B cell (primary cell): ENCODE data around the gene MAGED4. TPM values are rescaled to one million over a fixed set of nuclear protein-coding genes. Genes with fewer than 3 reads are reported as not detected.
"Not testable (repeated sequence)": the region's sequence is repeated elsewhere in the genome, so short reads cannot be mapped to it uniquely, and the experiment has no call there.

Experiments used
- ATAC-seq: fragments of 200-7000 bp; cut with Tn5 transposase; one replicate; pipeline ENCODE4 v1.10.0; 2021; ENCODE audit warnings: low read depth, mild to moderate bottlenecking, moderate number of reproducible peaks, moderate library complexity
- CTCF ChIA-PET: fragments of 350-600 bp; sonication (Branson Sonifier 250); formaldehyde crosslinking; loops from one replicate; lab custom pipeline; 2021; ENCODE audit warnings: antibody characterized with exemption, inconsistent platforms; lab: Charles Lee
- POLR2A ChIA-PET: fragments of 350-600 bp; sonication (Branson Sonifier 250); formaldehyde crosslinking; loops from one replicate; lab custom pipeline; 2021; ENCODE audit warnings: antibody characterized with exemption; lab: Charles Lee
- DNase-seq: peaks from one replicate; pipeline ENCODE4 v3.0.0; 2013
- H2AFZ ChIP-seq: 2 replicates; pipeline ENCODE4 v1.6.1; 2012; ENCODE audit warnings: mild to moderate bottlenecking, low read depth, low read length; ENCODE audit not compliant: insufficient read depth, poor library complexity, severe bottlenecking
- H3K27ac ChIP-seq, 2 donors: 1 replicate in 1 of 2; 2 replicates in 1 of 2; pipeline ENCODE4 v1.5.1; 2012 to 2013; ENCODE audit warnings: low read length in 2 of 2, mild to moderate bottlenecking in 2 of 2, moderate library complexity in 1 of 2
- H3K27me3 ChIP-seq, 4 experiments: fragments of 200-600 bp in 1 of 4; sonication (generic) in 1 of 4; replicated peaks in 1 of 4; 1 replicate in 2 of 4; 2 replicates in 2 of 4; pipeline versions ENCODE4 v1.6.1 to v1.7.0; 2013 to 2016; ENCODE audit warnings: low read length in 3 of 4, mild to moderate bottlenecking in 2 of 4, mixed read lengths in 1 of 4, moderate library complexity in 1 of 4; ENCODE audit not compliant: insufficient read depth in 4 of 4, control insufficient read depth in 3 of 4; ENCODE audit errors: control extremely low read depth in 1 of 4
- H3K36me3 ChIP-seq, 2 experiments: replicated peaks in 1 of 2; 1 replicate in 1 of 2; 2 replicates in 1 of 2; pipeline versions ENCODE4 v1.6.1 to v1.7.1; 2013; ENCODE audit warnings: low read length in 1 of 2; ENCODE audit not compliant: insufficient read depth in 2 of 2, control insufficient read depth in 1 of 2; ENCODE audit errors: control extremely low read depth in 1 of 2, extremely low read depth in 1 of 2
- H3K4me1 ChIP-seq, 2 donors: fragments of 200-600 bp in 1 of 2; sonication (generic) in 1 of 2; 1 replicate in 1 of 2; 2 replicates in 1 of 2; pipeline versions ENCODE4 v1.5.1 to v1.6.1; 2013 to 2017; ENCODE audit warnings: low read length in 2 of 2; ENCODE audit not compliant: control insufficient read depth in 2 of 2, insufficient read depth in 2 of 2
- H3K4me2 ChIP-seq: replicated peaks from 2 replicates; pipeline ENCODE3; 2012; ENCODE audit warnings: mild to moderate bottlenecking, low read depth, low read length; ENCODE audit not compliant: poor library complexity, severe bottlenecking
- H3K4me3 ChIP-seq, 5 experiments: fragments of 200-600 bp in 1 of 5; sonication (generic) in 1 of 5; 1 replicate in 3 of 5; 2 replicates in 2 of 5; pipeline versions ENCODE4 v1.5.1 to v1.7.0; 2011 to 2016; ENCODE audit warnings: low read length in 4 of 5, mild to moderate bottlenecking in 4 of 5, low read depth in 2 of 5, control low read depth in 1 of 5, moderate library complexity in 1 of 5; ENCODE audit not compliant: insufficient read depth in 1 of 5; ENCODE audit errors: control extremely low read depth in 1 of 5, extremely low read depth in 1 of 5
- H3K79me2 ChIP-seq: fragments of 200-600 bp; sonication (generic); one replicate; pipeline ENCODE4 v1.6.0; 2016; ENCODE audit warnings: low read length; ENCODE audit not compliant: control insufficient read depth, insufficient read depth
- H3K9ac ChIP-seq: fragments of 200-600 bp; sonication (generic); 2 replicates; pipeline ENCODE4 v1.6.1; 2017; ENCODE audit warnings: mild to moderate bottlenecking, low read length, moderate library complexity
- H3K9me3 ChIP-seq, 3 donors: one replicate each; pipeline versions ENCODE4 v1.6.1 to v1.7.1; 2013; ENCODE audit warnings: low read length in 2 of 3; ENCODE audit not compliant: control insufficient read depth in 2 of 3, insufficient read depth in 1 of 3; ENCODE audit errors: control extremely low read depth in 1 of 3
- H4K20me1 ChIP-seq: 2 replicates; pipeline ENCODE4 v1.6.0; 2012; ENCODE audit warnings: mild to moderate bottlenecking, low read length; ENCODE audit not compliant: insufficient read depth, control insufficient read depth, poor library complexity, severe bottlenecking
- H3K27ac Mint-ChIP-seq: one replicate; pipeline ENCODE4 v1.8.0; 2021; ENCODE audit warnings: mixed read lengths
- H3K27me3 Mint-ChIP-seq: one replicate; pipeline ENCODE4 v1.8.0; 2021; ENCODE audit warnings: mixed read lengths
- H3K4me1 Mint-ChIP-seq: one replicate; pipeline ENCODE4 v1.8.0; 2021; ENCODE audit warnings: mixed read lengths
- H3K4me3 Mint-ChIP-seq: one replicate; pipeline ENCODE4 v1.8.0; 2021; ENCODE audit warnings: mixed read lengths
- H3K9me3 Mint-ChIP-seq: one replicate; pipeline ENCODE4 v1.8.0; 2022; ENCODE audit warnings: mixed read lengths; ENCODE audit not compliant: insufficient read depth
- EZH2 ChIP-seq: IDR thresholded peaks from 2 replicates; pipeline ENCODE4 v1.6.1; 2012; ENCODE audit warnings: borderline replicate concordance, low read depth, mild to moderate bottlenecking, moderate library complexity, low read length; ENCODE audit not compliant: insufficient read depth, poor library complexity, severe bottlenecking
- WGBS: methylation state at CpG from one replicate; pipeline ENCODE4 v1.1.5; 2013; ENCODE audit warnings: missing lambda C conversion rate; ENCODE audit not compliant: insufficient coverage; 5-methylcytosine and 5-hydroxymethylcytosine counted together
- intact Hi-C: fragments of 100-400 bp; cut with micrococcal nuclease; formaldehyde crosslinking; loops from one replicate; pipeline ENCODE4 v1.10.0; 2022
- polyA plus RNA-seq: library from polyadenylated mRNA; depleted of rRNA; stranded (reverse); fragments of >200 nt; gene quantifications from 2 replicates; pipeline ENCODE4 v1.2.3, GENCODE V29; 2012
- total RNA-seq, 2 donors: library from RNA; stranded (reverse); fragments of 120-200 nt in 1 of 2; gene quantifications; 1 replicate in 1 of 2; 2 replicates in 1 of 2; pipeline versions ENCODE4 v1.2.3 to v1.2.4, GENCODE V29; 2013 to 2022
- TF ChIP-seq, protein P1 (sequence below): fragments of 200-600 bp; IDR thresholded peaks from one replicate; pipeline ENCODE4 v1.8.0; 2022; ENCODE audit warnings: antibody characterized with exemption, mild to moderate bottlenecking

MAGED4 gene
- total and polyA plus RNA-seq, 2 donors (not counting 1 experiment from before 2014, with no cell fraction given), result 4.8 to 8.6 TPM

DNA sequence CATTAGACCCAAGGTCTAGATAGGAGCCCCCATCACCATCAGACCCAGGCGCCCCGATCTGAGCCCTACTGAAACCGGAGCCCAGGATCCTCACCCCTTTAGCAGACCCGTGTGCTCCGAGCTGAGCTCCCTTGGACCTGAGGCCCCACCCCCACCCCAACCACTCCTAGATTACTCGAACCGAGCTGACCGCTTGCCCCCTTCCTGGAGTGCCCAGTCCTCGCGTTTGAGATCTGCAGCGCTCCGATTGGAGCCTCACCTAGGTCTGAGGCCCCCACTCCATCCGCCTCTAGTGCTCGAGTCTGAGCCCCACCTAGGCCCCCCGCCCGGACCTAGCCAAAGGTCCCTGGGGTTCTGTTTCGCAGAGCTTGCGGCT, 378 bp downstream of the MAGED4 start:
- H2AFZ ChIP-seq, H3K27me3 Mint-ChIP-seq, DNase-seq, H3K27me3 ChIP-seq, H3K4me1 Mint-ChIP-seq, H4K20me1 ChIP-seq, H3K4me3 ChIP-seq, H3K4me3 Mint-ChIP-seq, intact Hi-C loops, H3K36me3 ChIP-seq, H3K79me2 ChIP-seq, H3K4me2 ChIP-seq, H3K9ac ChIP-seq, H3K4me1 ChIP-seq, CTCF ChIA-PET, H3K9me3 ChIP-seq, H3K27ac ChIP-seq, H3K9me3 Mint-ChIP-seq, H3K27ac Mint-ChIP-seq, POLR2A ChIA-PET: not testable (repeated sequence)
- no CpG with 5 or more reads among the region's 18 CpGs for WGBS
- ATAC-seq, result peak; percentile 24

DNA sequence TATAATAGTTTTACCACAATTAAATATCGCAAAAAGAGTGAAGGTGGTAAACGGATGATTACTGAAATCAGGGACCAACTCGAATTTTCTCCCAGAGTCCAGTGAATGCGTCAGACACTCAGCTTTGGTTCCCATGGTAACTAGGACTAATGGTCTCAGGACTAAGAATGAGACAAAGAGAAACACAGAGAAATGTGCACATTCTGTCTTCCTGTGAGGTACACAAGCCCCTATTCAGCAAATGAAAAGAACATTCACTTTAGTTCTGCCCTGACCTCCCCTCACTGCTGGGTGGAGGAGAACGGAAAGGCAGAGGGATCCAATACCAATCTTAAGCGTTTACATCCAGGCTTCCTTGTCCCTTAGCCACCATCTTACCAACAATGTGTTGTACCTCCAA, 26.7 kb downstream of the MAGED4 start:
- H3K4me1 Mint-ChIP-seq, H2AFZ ChIP-seq, H3K27ac Mint-ChIP-seq, H3K9me3 Mint-ChIP-seq, H3K9ac ChIP-seq, H3K4me1 ChIP-seq, DNase-seq, H4K20me1 ChIP-seq, H3K36me3 ChIP-seq, H3K9me3 ChIP-seq, H3K27me3 Mint-ChIP-seq, H3K27ac ChIP-seq, POLR2A ChIA-PET, H3K79me2 ChIP-seq, H3K27me3 ChIP-seq, H3K4me2 ChIP-seq, H3K4me3 Mint-ChIP-seq, ATAC-seq, H3K4me3 ChIP-seq, CTCF ChIA-PET, intact Hi-C loops: not testable (repeated sequence)
- no CpG with 5 or more reads among the region's 6 CpGs for WGBS

DNA sequence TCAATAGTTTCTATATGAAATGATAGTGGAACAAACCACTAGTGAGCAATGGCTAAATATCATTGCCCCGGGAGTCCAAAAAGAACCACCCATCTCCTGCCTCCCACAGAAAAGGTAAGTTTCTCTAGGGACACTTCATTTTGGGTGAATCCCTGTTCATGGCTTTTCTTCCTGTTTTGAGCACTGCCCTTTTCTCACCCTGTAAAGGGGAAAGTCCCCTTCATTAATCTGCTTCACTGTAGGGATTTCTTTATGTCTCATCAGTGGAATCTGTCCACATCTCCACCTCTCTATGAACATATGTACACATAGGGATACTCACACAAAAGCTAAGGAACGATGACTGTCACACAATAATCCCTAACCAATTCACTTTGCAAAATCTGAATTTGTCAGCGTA, 28.6 kb downstream of the MAGED4 start:
- H3K4me3 ChIP-seq, result no peak overlapping the region
- no peak overlapping the region for H3K27ac Mint-ChIP-seq
- no peak overlapping the region for H3K27ac ChIP-seq
- DNase-seq, result no peak
- ChIA-PET POLR2A (no interaction called here), CTCF (no interaction called here)
- TF ChIP-seq, protein P1, sequence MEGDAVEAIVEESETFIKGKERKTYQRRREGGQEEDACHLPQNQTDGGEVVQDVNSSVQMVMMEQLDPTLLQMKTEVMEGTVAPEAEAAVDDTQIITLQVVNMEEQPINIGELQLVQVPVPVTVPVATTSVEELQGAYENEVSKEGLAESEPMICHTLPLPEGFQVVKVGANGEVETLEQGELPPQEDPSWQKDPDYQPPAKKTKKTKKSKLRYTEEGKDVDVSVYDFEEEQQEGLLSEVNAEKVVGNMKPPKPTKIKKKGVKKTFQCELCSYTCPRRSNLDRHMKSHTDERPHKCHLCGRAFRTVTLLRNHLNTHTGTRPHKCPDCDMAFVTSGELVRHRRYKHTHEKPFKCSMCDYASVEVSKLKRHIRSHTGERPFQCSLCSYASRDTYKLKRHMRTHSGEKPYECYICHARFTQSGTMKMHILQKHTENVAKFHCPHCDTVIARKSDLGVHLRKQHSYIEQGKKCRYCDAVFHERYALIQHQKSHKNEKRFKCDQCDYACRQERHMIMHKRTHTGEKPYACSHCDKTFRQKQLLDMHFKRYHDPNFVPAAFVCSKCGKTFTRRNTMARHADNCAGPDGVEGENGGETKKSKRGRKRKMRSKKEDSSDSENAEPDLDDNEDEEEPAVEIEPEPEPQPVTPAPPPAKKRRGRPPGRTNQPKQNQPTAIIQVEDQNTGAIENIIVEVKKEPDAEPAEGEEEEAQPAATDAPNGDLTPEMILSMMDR, result no peak
- TF ChIP-seq EZH2, result no peak
- intact Hi-C loops, result no loop called here
- H3K9ac ChIP-seq, result no peak overlapping the region
- peaks cover 9% of the 10 kb centered on the region for H3K27me3 Mint-ChIP-seq
- no peaks in the 10 kb centered on the region for H3K4me1 Mint-ChIP-seq
- H3K4me2 ChIP-seq, result no peak overlapping the region
- ATAC-seq, result no peak
- H3K4me3 Mint-ChIP-seq, result no peak overlapping the region
- H2AFZ ChIP-seq, result no peak overlapping the region
- WGBS, result 80% methylated on average over 1 of the region's 3 CpGs
- H4K20me1 ChIP-seq, result no peaks in the 10 kb centered on the region
- H3K36me3 ChIP-seq, result no peaks in the 10 kb centered on the region
- no peaks in the 10 kb centered on the region for H3K79me2 ChIP-seq
- no peaks in the 10 kb centered on the region for H3K9me3 ChIP-seq
- no peaks in the 10 kb centered on the region for H3K4me1 ChIP-seq
- no peaks in the 10 kb centered on the region for H3K27me3 ChIP-seq
- no peaks in the 10 kb centered on the region for H3K9me3 Mint-ChIP-seq
